Measurements from ENCODE around the gene USP3.
"Not testable (repeated sequence)": the region's sequence is repeated elsewhere in the genome, so short reads cannot be mapped to it uniquely, and the experiment has no call there.

Gene USP3

GRCh38 chr15:63519548-63520178 lies 15.3 kb downstream of the USP3 start:
- Histone ChIP-seq H3K4me3 (ENCODE audit: extremely low read depth, insufficient read depth, low read length, poor library complexity, severe bottlenecking) (no peak overlapping the region), H3K9me3 (ENCODE audit: control insufficient read depth, low read length) (no peaks in the 10 kb centered on the region), H3K27ac (ENCODE audit: low read depth, low read length, severe bottlenecking) (no peak overlapping the region), H3K36me3 (ENCODE audit: control insufficient read depth, insufficient read depth, low read length) (no peaks in the 10 kb centered on the region), H3K4me1 (ENCODE audit: control insufficient read depth, insufficient read depth, low read length, poor library complexity, severe bottlenecking) (peaks cover 16% of the 10 kb centered on the region)
- 96% methylated on average over 4 of the region's 7 CpGs; no CpG with 5 or more reads in 1 of the 2 experiments for WGBS, 2 experiments (ENCODE audit: insufficient coverage in 2 of 2)

GRCh38 chr15:63520462-63520861 lies 16.1 kb downstream of the USP3 start:
- not testable (repeated sequence) for H3K36me3 ChIP-seq (ENCODE audit: control insufficient read depth, insufficient read depth, low read length); H3K9me3 ChIP-seq (ENCODE audit: control insufficient read depth, low read length); H3K27ac ChIP-seq (ENCODE audit: low read depth, low read length, severe bottlenecking); H3K4me3 ChIP-seq (ENCODE audit: extremely low read depth, insufficient read depth, low read length, poor library complexity, severe bottlenecking)
- WGBS, 2 experiments (ENCODE audit: insufficient coverage in 2 of 2), result 99% methylated on average over 7 of the region's 7 CpGs; no CpG with 5 or more reads in 1 of the 2 experiments
- H3K4me1 ChIP-seq (ENCODE audit: control insufficient read depth, insufficient read depth, low read length, poor library complexity, severe bottlenecking), result peaks cover 16% of the 10 kb centered on the region

- H3K4me3 ChIP-seq (ENCODE audit: extremely low read depth, insufficient read depth, low read length, poor library complexity, severe bottlenecking), result no peak overlapping the region
- H3K36me3 ChIP-seq (ENCODE audit: control insufficient read depth, insufficient read depth, low read length), result no peaks in the 10 kb centered on the region
- H3K27ac ChIP-seq (ENCODE audit: low read depth, low read length, severe bottlenecking), result no peak overlapping the region
- peaks cover 16% of the 10 kb centered on the region for H3K4me1 ChIP-seq (ENCODE audit: control insufficient read depth, insufficient read depth, low read length, poor library complexity, severe bottlenecking)
- 95 to 96% methylated on average over 3 of the region's 3 CpGs for WGBS, 2 experiments (ENCODE audit: insufficient coverage in 2 of 2)
- no peaks in the 10 kb centered on the region for H3K9me3 ChIP-seq (ENCODE audit: control insufficient read depth, low read length)
Observed at GRCh38 chr15:63522225-63522578, 17.8 kb downstream of the USP3 start.

GRCh38 chr15:63523306-63523990 lies 19.1 kb downstream of the USP3 start:
- no peak overlapping the region for H3K27ac ChIP-seq (ENCODE audit: low read depth, low read length, severe bottlenecking)
- 81 to 95% methylated on average over 3 to 4 of the region's 4 CpGs for WGBS, 2 experiments (ENCODE audit: insufficient coverage in 2 of 2)
- peaks cover 11% of the 10 kb centered on the region for H3K4me1 ChIP-seq (ENCODE audit: control insufficient read depth, insufficient read depth, low read length, poor library complexity, severe bottlenecking)
- H3K9me3 ChIP-seq (ENCODE audit: control insufficient read depth, low read length), result no peaks in the 10 kb centered on the region
- H3K4me3 ChIP-seq (ENCODE audit: extremely low read depth, insufficient read depth, low read length, poor library complexity, severe bottlenecking), result no peak overlapping the region
- H3K36me3 ChIP-seq (ENCODE audit: control insufficient read depth, insufficient read depth, low read length), result no peaks in the 10 kb centered on the region

GRCh38 chr15:63524316-63525015 lies 20.1 kb downstream of the USP3 start:
- Histone ChIP-seq H3K4me3 (ENCODE audit: extremely low read depth, insufficient read depth, low read length, poor library complexity, severe bottlenecking) (no peak overlapping the region), H3K4me1 (ENCODE audit: control insufficient read depth, insufficient read depth, low read length, poor library complexity, severe bottlenecking) (peaks cover 11% of the 10 kb centered on the region), H3K9me3 (ENCODE audit: control insufficient read depth, low read length) (no peaks in the 10 kb centered on the region), H3K36me3 (ENCODE audit: control insufficient read depth, insufficient read depth, low read length) (no peaks in the 10 kb centered on the region), H3K27ac (ENCODE audit: low read depth, low read length, severe bottlenecking) (no peak overlapping the region)
- WGBS, 2 experiments (ENCODE audit: insufficient coverage in 2 of 2), result 90 to 95% methylated on average over 3 to 5 of the region's 5 CpGs

- Histone ChIP-seq H3K27ac (ENCODE audit: low read depth, low read length, severe bottlenecking) (no peak overlapping the region), H3K4me3 (ENCODE audit: extremely low read depth, insufficient read depth, low read length, poor library complexity, severe bottlenecking) (no peak overlapping the region), H3K4me1 (ENCODE audit: control insufficient read depth, insufficient read depth, low read length, poor library complexity, severe bottlenecking) (peaks cover 11% of the 10 kb centered on the region), H3K36me3 (ENCODE audit: control insufficient read depth, insufficient read depth, low read length) (no peaks in the 10 kb centered on the region), H3K9me3 (ENCODE audit: control insufficient read depth, low read length) (no peaks in the 10 kb centered on the region)
- WGBS, 2 experiments (ENCODE audit: insufficient coverage in 2 of 2), result no CpG with 5 or more reads among the region's 1 CpG
Observed at GRCh38 chr15:63526401-63526800, 22.0 kb downstream of the USP3 start.

- Histone ChIP-seq H3K27ac (ENCODE audit: low read depth, low read length, severe bottlenecking) (no peak overlapping the region), H3K4me3 (ENCODE audit: extremely low read depth, insufficient read depth, low read length, poor library complexity, severe bottlenecking) (no peak overlapping the region), H3K4me1 (ENCODE audit: control insufficient read depth, insufficient read depth, low read length, poor library complexity, severe bottlenecking) (peaks cover 5% of the 10 kb centered on the region), H3K36me3 (ENCODE audit: control insufficient read depth, insufficient read depth, low read length) (no peaks in the 10 kb centered on the region), H3K9me3 (ENCODE audit: control insufficient read depth, low read length) (no peaks in the 10 kb centered on the region)
- WGBS, 2 experiments (ENCODE audit: insufficient coverage in 2 of 2), result 93 to 100% methylated on average over 2 of the region's 4 CpGs
Observed at GRCh38 chr15:63528138-63528659, 23.8 kb downstream of the USP3 start.

- 80 to 90% methylated on average over 2 of the region's 7 CpGs for WGBS, 2 experiments (ENCODE audit: insufficient coverage in 2 of 2)
- Histone ChIP-seq H3K4me1 (ENCODE audit: control insufficient read depth, insufficient read depth, low read length, poor library complexity, severe bottlenecking) (no peaks in the 10 kb centered on the region), H3K36me3 (ENCODE audit: control insufficient read depth, insufficient read depth, low read length) (no peaks in the 10 kb centered on the region), H3K9me3 (ENCODE audit: control insufficient read depth, low read length) (no peaks in the 10 kb centered on the region), H3K4me3 (ENCODE audit: extremely low read depth, insufficient read depth, low read length, poor library complexity, severe bottlenecking) (no peak overlapping the region), H3K27ac (ENCODE audit: low read depth, low read length, severe bottlenecking) (no peak overlapping the region)
Observed at GRCh38 chr15:63530235-63530634, 25.8 kb downstream of the USP3 start.

- no peak overlapping the region for H3K4me3 ChIP-seq (ENCODE audit: extremely low read depth, insufficient read depth, low read length, poor library complexity, severe bottlenecking)
- no peaks in the 10 kb centered on the region for H3K36me3 ChIP-seq (ENCODE audit: control insufficient read depth, insufficient read depth, low read length)
- no peaks in the 10 kb centered on the region for H3K9me3 ChIP-seq (ENCODE audit: control insufficient read depth, low read length)
- no peak overlapping the region for H3K27ac ChIP-seq (ENCODE audit: low read depth, low read length, severe bottlenecking)
- no peaks in the 10 kb centered on the region for H3K4me1 ChIP-seq (ENCODE audit: control insufficient read depth, insufficient read depth, low read length, poor library complexity, severe bottlenecking)
- WGBS, 2 experiments (ENCODE audit: insufficient coverage in 2 of 2), result 94 to 97% methylated on average over 3 of the region's 3 CpGs
Observed at GRCh38 chr15:63530752-63531299, 26.4 kb downstream of the USP3 start.

GRCh38 chr15:63531586-63531985 lies 27.2 kb downstream of the USP3 start:
- no peaks in the 10 kb centered on the region for H3K9me3 ChIP-seq (ENCODE audit: control insufficient read depth, low read length)
- no peaks in the 10 kb centered on the region for H3K36me3 ChIP-seq (ENCODE audit: control insufficient read depth, insufficient read depth, low read length)
- H3K4me3 ChIP-seq (ENCODE audit: extremely low read depth, insufficient read depth, low read length, poor library complexity, severe bottlenecking), result no peak overlapping the region
- no peaks in the 10 kb centered on the region for H3K4me1 ChIP-seq (ENCODE audit: control insufficient read depth, insufficient read depth, low read length, poor library complexity, severe bottlenecking)
- H3K27ac ChIP-seq (ENCODE audit: low read depth, low read length, severe bottlenecking), result no peak overlapping the region
- WGBS, 2 experiments (ENCODE audit: insufficient coverage in 2 of 2), result no CpG with 5 or more reads among the region's 4 CpGs
